GM18951 (cell line): Measurements from ENCODE around the gene HKDC1.

Experiments used
- POLR2A ChIP-seq: IDR thresholded peaks from 4 replicates; pipeline ENCODE4 v1.6.1; 2011; ENCODE audit warnings: mild to moderate bottlenecking; ENCODE audit not compliant: insufficient read length, insufficient read depth; ENCODE audit errors: extremely low read depth
- in situ Hi-C: fragments of 300-500 bp; cut with MboI; formaldehyde crosslinking; loops from one replicate; pipeline ENCODE4 v1.12.0; 2022; ENCODE audit warnings: low sequenced_read_pairs, mixed read lengths, inconsistent platforms; ENCODE audit not compliant: unreplicated experiment

HKDC1 gene

DNA sequence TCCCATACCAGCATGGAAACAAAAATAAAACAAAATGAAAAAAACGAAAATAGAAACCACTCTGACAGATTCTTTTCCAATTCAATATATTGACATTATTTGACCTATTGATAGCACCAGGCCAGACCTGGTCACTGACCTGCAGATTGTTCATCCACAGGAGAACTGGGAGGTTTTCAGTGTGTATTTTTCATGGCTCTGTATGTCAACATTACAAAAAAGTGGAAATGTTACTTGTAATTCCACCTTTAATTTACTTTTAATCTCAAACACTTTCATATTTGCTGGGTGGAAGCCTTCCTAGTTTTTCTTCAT lies 2.9 kb downstream of the HKDC1 start:
- in situ Hi-C loops, result loop anchor here (25.0 kb wide), 1 partner anchor 211 kb away; no protein-coding TSS in a partner anchor
- TF ChIP-seq POLR2A, result no peak

DNA sequence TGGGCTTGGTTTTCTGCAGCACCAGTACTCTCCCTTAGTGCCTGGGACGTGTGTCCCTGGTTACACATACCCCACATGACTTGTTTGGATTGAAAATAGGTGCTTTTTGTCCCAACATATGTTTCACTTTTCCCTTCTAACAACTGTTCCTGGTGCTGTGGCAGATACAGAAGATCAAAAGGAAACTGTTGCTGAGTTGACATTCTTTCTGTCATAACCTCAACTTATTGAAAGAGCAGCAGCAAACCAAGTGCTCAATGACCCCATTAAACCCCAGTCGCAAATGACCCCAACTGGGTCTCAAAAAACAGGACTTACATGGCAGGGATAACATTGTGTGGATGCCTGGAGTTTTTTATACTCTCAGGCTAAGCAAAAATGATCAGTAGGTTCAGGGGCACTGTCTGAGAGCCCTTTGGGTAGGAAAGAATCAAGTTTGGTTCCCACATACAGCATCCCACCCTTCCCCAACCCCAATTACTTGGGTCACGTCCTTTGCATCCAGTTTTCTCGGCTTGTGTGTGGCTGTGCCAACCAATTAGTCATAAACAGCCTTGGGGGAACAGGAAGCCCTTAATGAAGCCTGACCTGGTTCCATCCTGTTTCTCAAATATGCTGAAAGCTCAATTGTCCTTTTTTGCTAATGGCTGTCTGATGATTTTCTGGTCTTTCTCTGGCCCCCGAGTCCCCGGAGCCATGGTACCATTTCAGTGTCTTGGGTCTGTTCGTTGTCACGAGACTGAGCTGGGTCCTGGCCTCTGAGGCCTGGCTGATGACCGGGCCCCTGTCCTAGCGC lies 4.9 kb downstream of the HKDC1 start:
- TF ChIP-seq POLR2A, result no peak
- in situ Hi-C loops, result loop anchor here (25.0 kb wide), 1 partner anchor 213 kb away; no protein-coding TSS in a partner anchor

DNA sequence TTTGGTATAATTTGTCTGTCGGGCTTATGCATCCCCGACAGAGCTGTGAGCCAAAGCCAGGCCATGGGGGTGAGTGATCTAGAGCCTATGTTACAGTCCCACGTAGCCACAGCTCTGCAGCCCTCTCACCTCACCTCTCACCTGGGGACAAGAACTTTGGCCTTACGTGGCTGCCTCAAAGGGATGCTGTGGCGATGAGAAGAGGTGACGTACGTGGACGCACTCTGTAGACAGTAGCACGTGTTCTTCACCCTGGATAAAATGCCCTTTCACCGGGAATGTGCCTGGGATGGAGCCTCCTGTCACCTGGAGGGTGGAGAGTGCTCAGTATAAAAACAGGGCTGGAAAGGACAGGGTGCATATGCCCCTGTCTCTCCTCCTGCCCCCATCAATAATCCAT lies 5.5 kb downstream of the HKDC1 start:
- in situ Hi-C loops, result no loop called here
- TF ChIP-seq POLR2A, result no peak

DNA sequence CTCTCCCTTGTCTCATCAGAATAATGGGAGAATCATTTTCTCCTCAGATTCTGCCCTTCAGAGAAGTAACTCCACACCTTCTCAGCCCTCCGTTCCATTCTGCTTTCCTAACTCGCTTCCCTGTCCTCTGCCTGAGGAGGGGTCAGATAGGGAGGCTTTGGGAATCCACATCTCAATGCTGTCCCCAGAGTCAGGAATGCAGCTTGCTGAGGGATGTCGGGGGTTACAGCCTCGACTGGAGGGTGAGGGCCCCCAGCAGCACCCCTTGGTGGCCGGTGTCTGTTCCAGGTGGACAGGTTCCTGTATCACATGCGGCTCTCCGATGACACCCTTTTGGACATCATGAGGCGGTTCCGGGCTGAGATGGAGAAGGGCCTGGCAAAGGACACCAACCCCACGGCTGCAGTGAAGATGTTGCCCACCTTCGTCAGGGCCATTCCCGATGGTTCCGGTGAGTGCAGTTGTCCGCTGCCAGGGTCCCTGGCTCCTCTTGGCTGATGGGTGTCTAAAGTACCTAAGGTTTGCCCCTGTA lies 6.9 kb downstream of the HKDC1 start:
- in situ Hi-C loops, result no loop called here
- no peak for TF ChIP-seq POLR2A

DNA sequence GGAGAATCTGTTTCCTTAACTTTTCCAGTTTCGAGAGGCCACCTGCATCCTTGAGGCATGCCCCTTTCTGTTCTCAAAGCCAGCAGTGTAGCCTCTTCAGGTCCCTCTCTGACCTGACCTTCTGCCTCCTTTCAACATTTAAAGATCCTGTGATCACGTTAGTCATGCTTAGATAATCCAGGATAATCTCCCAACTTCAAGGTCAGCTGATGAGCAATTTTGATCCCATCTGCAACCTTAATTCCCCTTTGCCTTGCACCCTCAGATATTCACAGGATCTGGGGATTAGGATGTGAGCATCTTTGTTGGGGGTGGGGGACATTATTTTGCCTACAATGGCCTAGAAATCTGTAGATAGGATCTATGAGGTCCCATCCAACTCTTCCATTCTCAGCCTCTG lies 8.0 kb downstream of the HKDC1 start:
- in situ Hi-C loops, result no loop called here
- TF ChIP-seq POLR2A, result no peak

DNA sequence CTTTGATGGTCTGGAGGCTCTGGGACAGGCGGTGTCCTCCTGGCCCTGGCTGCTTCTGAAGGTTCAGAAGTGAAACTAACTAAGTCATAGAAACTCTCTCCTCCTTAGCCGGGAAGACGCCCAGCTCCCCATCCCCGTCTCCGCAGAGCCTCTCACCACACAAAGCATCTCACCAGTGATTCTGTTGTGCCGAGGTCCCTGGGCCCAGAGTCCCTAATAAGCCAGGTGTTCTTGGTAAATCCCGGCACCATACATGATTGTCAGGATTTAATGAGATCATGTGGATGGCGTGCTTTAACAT lies 9.4 kb downstream of the HKDC1 start:
- TF ChIP-seq POLR2A, result no peak
- in situ Hi-C loops, result no loop called here

DNA sequence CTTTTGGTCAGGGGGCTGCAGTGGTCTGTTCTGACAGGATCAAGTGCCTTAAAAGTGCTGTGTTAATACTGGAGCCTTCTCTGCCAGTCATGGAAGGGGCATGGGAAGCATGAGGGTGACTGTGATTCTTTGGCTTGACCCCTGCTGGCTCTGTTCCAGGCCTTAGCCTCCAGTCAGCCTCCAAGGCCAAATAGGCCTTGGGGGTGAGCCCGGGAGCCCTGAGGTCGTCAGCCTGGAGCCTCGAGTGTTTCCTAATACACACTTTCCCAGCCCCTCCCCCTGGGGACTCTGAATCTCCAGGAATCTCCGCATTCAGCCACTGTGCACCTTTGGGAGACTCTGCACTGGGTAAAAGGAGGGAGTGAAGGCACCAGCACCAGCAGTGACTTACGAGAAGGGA lies 10.0 kb downstream of the HKDC1 start:
- in situ Hi-C loops, result no loop called here
- no peak for TF ChIP-seq POLR2A

DNA sequence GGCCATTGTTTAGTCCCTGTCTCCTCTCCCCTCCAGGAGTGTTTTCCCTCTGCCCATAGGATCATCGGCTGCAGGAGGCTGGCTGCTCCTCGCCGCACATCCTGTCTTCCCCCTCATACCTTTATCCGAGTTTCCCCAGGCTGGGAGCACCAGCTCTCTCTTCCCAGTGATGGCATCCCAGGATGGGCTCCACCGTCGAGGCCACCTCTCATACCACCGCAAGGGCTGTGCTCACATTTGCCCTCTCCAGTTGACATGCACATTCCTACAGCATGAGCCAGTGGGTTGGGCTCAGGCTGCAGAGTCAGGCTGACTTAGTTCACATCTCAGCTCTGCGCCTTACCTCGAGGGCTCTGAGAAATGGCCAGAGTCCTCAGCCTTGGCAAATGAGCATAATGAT lies 12.1 kb downstream of the HKDC1 start:
- TF ChIP-seq POLR2A, result no peak
- in situ Hi-C loops, result no loop called here

DNA sequence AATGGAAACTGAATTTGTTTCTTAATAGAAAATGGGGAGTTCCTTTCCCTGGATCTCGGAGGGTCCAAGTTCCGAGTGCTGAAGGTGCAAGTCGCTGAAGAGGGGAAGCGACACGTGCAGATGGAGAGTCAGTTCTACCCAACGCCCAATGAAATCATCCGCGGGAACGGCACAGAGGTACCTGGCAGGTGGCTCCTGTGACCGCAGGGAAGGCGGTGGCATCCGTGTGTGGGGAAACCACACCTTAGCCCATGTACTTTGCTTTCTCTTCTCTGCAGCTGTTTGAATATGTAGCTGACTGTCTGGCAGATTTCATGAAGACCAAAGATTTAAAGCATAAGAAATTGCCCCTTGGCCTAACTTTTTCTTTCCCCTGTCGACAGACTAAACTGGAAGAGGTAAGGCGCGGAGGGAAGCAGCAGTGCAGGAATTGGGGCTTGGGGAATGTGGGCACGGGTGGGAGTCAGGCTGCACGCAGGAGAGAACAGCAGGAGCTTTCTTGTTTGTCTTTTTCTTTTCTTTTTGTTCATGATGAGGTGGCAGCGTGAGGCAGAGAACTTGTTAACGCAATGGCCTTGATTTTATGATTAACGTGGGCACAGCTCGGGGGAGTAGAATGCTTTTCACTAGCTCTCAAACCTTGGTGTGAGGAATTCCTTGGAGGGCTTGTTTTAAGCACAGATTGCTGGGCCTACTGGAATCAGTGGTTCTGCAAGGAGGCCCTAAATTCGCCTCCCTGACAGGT lies 12.8 kb downstream of the HKDC1 start:
- in situ Hi-C loops, result no loop called here

DNA sequence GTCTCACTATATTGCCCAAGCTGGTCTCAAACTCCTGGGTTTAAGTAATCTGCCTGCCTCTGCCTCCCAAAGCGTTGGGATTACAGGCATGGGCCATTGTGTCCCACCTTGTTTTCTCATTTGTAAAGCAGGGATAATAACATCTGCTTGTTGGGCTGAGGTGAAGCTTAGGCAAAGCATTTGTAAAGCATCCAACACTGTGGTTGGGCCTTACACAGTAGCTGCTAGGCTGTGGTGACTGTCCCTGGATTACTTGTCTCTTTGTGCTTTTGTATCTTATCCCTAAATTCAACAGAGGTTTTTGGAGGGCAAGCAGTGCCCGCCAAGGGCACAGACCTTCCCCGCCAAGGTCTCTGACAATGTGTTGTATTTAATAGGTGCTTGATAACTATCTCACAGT lies 14.3 kb downstream of the HKDC1 start:
- in situ Hi-C loops, result no loop called here
- no peak for TF ChIP-seq POLR2A

More for the DNA sequence above, 12.8 kb downstream of the HKDC1 start:
- no peak for TF ChIP-seq POLR2A

DNA sequence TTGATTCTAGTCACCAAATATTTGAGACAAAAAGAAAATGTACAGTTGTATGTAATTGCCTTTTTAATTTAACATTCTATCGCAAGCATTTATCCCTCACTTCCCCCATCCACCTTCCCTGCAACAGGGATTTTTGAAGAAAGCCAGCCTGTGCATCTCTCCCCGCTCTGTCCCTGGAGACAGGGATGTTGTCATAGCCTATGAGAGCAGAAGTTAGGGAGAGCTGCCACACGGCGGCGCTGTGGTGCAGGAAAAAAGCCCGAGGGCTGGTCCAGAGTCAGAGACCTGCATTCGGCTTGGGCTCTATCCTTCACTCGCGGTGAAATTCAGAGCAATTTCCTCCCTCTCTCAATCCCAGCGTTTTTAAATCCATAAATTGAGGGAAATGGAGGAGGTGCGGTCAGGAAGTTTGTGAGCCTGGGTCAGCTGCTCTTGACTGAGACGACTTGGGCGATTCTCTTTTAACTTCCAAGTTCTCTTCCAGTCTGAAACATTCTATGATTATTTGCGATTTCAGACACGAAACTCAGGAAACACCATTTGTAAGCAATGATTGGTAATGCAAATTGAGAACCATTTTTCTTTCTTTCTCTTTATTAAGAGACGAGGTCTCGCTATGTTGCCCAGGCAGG lies 17.5 kb downstream of the HKDC1 start:
- in situ Hi-C loops, result no loop called here
- no peak for TF ChIP-seq POLR2A

DNA sequence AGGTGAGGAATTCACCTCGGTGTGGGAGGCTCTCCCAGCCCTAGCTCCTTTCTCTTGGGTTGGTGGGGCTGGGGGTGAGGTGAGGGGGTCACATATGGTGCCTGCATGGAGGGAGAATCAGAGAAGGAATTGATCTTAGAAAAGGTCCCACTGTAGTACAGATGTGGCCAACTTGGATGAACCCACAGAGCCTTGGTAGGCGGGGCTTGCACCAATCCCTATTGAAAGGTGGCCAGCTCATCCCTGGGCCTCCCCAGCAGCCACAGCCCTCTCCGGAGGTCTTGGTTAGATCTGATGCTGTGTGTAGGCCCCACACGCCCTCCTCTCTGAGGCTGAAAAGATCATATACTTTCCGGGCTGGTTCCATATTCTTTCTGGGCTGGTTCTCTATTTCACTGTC lies 19.0 kb downstream of the HKDC1 start:
- in situ Hi-C loops, result no loop called here
- no peak for TF ChIP-seq POLR2A

DNA sequence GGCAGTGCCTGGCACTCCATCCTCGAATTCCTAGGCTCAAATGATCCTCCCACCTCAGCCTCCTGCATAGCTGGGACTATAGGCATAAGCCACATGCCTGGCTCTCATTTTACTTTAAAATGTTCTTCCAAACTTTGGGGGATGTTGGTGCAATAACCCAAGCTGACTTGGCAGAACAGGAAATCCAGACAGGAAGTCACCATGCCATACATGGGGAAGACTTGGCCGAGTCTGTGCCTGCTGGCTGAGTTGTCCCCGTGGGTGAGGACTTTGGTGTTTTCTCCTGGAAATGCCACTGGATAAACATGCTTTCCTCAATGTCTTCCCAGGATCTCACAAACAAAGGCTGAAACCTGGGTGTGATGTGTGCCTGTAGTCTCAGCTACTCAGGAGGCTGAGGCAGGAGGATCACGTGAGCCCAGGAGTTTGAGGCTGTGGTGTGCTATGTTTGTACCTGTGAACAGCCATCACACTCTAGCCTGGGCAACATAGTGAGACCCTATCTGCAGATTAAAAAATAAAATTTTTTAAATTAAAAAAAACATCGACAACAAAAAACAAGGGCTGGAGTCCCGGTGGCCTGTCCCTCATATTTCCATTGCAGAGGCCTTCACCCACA lies 19.8 kb downstream of the HKDC1 start:
- in situ Hi-C loops, result no loop called here
- no peak for TF ChIP-seq POLR2A
